SU-DHL-6 (cell line): ENCODE results near the gene MED15.

ENCODE experiments used
- H2AFZ ChIP-seq: fragments of 200-600 bp; sonication (generic); 2 replicates; pipeline ENCODE4 v1.6.1; 2014; ENCODE audit warnings: low read depth, mild to moderate bottlenecking, moderate library complexity, mixed read lengths, antibody characterized with exemption, low read length; ENCODE audit not compliant: severe bottlenecking
- H3F3A ChIP-seq: fragments of 200-600 bp; shearing (Covaris generic); 2 replicates; pipeline ENCODE4 v1.6.0; 2016; ENCODE audit warnings: antibody characterized with exemption, mild to moderate bottlenecking; ENCODE audit not compliant: insufficient read depth
- H3K27ac ChIP-seq: fragments of 200-600 bp; sonication (generic); 2 replicates; pipeline ENCODE4 v1.5.1; 2016; ENCODE audit warnings: low read depth, mild to moderate bottlenecking, low read length, moderate library complexity, mixed read lengths
- H3K27me3 ChIP-seq: fragments of 200-600 bp; sonication (generic), shearing (Covaris generic); 2 replicates; pipeline ENCODE4 v1.6.0; 2014; ENCODE audit warnings: mild to moderate bottlenecking, low read length
- H3K36me3 ChIP-seq: fragments of 200-600 bp; sonication (generic); 2 replicates; pipeline ENCODE4 v1.6.1; 2014; ENCODE audit warnings: mild to moderate bottlenecking, low read length, mixed read lengths
- H3K4me2 ChIP-seq: fragments of 300-600, 200-600 bp; shearing (Covaris generic), sonication (generic); 2 replicates; pipeline ENCODE4 v1.6.0; 2014; ENCODE audit warnings: low read length, low read depth, mild to moderate bottlenecking; ENCODE audit not compliant: poor library complexity, severe bottlenecking
- H3K4me3 ChIP-seq: fragments of 200-600 bp; sonication (generic); 2 replicates; pipeline ENCODE4 v1.5.1; 2014; ENCODE audit warnings: antibody characterized with exemption, low read length, mild to moderate bottlenecking, mixed read lengths; ENCODE audit not compliant: insufficient read depth, poor library complexity, severe bottlenecking
- H3K79me2 ChIP-seq: fragments of 200-600 bp; sonication (generic); 2 replicates; pipeline ENCODE4 v1.6.1; 2014; ENCODE audit warnings: mild to moderate bottlenecking, low read length, moderate library complexity; ENCODE audit not compliant: insufficient read depth
- H3K9ac ChIP-seq: fragments of 200-600 bp; sonication (generic); 2 replicates; pipeline ENCODE4 v1.7.0; 2014; ENCODE audit warnings: mild to moderate bottlenecking, low read length
- H3K9me2 ChIP-seq: fragments of 200-600 bp; sonication (generic); replicated peaks from 2 replicates; pipeline ENCODE4 v1.6.1; 2014; ENCODE audit warnings: low read length; ENCODE audit not compliant: insufficient read depth
- H3K9me3 ChIP-seq: fragments of 200-600 bp; sonication (generic); 2 replicates; pipeline ENCODE4 v1.6.1; 2014; ENCODE audit warnings: low read length, mixed read lengths; ENCODE audit not compliant: insufficient read depth
- H4K20me1 ChIP-seq: fragments of 200-600 bp; sonication (generic); 2 replicates; pipeline ENCODE4 v1.6.1; 2014; ENCODE audit warnings: low read depth, mild to moderate bottlenecking, antibody characterized with exemption, low read length, moderate library complexity, mixed read lengths
- EZH2phosphoT487 ChIP-seq: fragments of 200-600 bp; sonication (generic), shearing (Covaris generic); conservative IDR thresholded peaks from 2 replicates; pipeline ENCODE4 v1.6.1; 2018; ENCODE audit warnings: mild to moderate bottlenecking, antibody characterized with exemption, low read length, moderate library complexity, mixed read lengths
- TF ChIP-seq, protein P1 (sequence below): fragments of 200-600 bp; sonication (generic); IDR thresholded peaks from one replicate; pipeline ENCODE4 v1.5.1; 2017; ENCODE audit warnings: antibody characterized with exemption, mild to moderate bottlenecking, low read length, moderate library complexity; ENCODE audit not compliant: insufficient read depth, poor library complexity, severe bottlenecking

Gene MED15

DNA sequence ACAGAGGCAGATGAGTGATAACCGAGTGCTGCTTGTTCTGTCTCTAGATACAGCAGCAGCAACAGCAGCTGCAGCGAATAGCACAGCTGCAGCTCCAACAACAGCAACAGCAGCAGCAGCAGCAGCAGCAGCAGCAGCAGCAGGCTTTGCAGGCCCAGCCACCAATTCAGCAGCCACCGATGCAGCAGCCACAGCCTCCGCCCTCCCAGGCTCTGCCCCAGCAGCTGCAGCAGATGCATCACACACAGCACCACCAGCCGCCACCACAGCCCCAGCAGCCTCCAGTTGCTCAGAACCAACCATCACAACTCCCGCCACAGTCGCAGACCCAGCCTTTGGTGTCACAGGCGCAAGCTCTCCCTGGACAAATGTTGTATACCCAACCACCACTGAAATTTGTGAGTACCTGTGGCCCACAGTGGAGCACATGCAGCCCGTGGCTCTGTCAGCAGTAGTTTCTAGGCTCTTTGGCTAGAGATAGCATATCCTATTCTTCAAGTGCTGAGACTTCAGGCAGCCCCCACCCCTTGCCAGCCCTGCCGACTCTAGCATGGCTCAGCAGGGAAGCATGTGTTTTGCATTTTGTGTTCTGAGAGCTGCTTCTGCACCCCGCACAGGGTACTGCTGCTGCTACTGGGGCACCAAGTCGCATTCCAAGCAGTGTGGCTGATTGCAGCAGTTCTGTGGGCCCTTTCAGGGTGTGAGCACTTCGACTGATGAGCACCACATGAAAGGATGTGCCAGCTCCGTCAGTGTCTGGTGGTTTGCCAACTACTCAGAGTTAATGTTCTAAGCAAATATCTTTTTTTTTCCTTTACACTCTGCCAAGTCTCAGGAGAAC is 59.2 kb downstream of the MED15 start:
- Histone ChIP-seq H3K9ac (no peak overlapping the region), H2AFZ (no peak overlapping the region), H4K20me1 (no peaks in the 10 kb centered on the region), H3K27me3 (no peaks in the 10 kb centered on the region), H3K9me2 (no peaks in the 10 kb centered on the region), H3K4me2 (no peak overlapping the region), H3K9me3 (no peaks in the 10 kb centered on the region), H3F3A (no peaks in the 10 kb centered on the region), H3K36me3 (no peaks in the 10 kb centered on the region), H3K27ac (no peak overlapping the region), H3K4me3 (no peak overlapping the region), H3K79me2 (no peaks in the 10 kb centered on the region)
- TF ChIP-seq EZH2phosphoT487: no peak
- TF ChIP-seq, protein P1, sequence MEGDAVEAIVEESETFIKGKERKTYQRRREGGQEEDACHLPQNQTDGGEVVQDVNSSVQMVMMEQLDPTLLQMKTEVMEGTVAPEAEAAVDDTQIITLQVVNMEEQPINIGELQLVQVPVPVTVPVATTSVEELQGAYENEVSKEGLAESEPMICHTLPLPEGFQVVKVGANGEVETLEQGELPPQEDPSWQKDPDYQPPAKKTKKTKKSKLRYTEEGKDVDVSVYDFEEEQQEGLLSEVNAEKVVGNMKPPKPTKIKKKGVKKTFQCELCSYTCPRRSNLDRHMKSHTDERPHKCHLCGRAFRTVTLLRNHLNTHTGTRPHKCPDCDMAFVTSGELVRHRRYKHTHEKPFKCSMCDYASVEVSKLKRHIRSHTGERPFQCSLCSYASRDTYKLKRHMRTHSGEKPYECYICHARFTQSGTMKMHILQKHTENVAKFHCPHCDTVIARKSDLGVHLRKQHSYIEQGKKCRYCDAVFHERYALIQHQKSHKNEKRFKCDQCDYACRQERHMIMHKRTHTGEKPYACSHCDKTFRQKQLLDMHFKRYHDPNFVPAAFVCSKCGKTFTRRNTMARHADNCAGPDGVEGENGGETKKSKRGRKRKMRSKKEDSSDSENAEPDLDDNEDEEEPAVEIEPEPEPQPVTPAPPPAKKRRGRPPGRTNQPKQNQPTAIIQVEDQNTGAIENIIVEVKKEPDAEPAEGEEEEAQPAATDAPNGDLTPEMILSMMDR: no peak

DNA sequence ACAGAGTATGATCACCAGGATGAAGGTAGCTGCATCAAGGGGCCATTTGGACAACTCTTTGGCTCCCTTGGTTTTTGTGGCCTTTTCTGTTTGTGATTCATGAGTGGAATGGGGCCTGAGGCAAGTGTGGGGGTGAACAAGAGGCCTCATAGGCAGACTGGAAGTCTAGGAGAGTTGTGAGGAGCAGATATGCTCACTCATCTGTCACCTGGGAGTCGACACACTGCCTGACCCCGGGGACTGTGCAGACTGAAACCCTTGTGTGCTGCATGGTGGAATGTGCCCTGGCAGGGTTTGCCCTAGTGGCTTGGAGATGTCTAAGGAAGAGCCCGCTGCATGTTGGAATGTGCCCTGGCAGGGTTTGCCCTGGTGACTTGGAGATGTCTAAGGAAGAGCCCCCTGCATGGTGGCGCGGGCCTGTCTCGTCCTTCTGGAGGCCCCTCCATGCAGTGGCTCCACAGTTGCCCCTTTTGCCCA is 60.0 kb downstream of the MED15 start:
- Histone ChIP-seq H3K9me3 (no peaks in the 10 kb centered on the region), H4K20me1 (no peaks in the 10 kb centered on the region), H3K79me2 (no peaks in the 10 kb centered on the region), H3F3A (no peaks in the 10 kb centered on the region), H3K36me3 (no peaks in the 10 kb centered on the region), H2AFZ (no peak overlapping the region), H3K4me3 (no peak overlapping the region), H3K9ac (no peak overlapping the region), H3K9me2 (no peaks in the 10 kb centered on the region), H3K27ac (no peak overlapping the region), H3K27me3 (no peaks in the 10 kb centered on the region), H3K4me2 (no peak overlapping the region)
- TF ChIP-seq, protein P1: no peak
- no peak for TF ChIP-seq EZH2phosphoT487

DNA sequence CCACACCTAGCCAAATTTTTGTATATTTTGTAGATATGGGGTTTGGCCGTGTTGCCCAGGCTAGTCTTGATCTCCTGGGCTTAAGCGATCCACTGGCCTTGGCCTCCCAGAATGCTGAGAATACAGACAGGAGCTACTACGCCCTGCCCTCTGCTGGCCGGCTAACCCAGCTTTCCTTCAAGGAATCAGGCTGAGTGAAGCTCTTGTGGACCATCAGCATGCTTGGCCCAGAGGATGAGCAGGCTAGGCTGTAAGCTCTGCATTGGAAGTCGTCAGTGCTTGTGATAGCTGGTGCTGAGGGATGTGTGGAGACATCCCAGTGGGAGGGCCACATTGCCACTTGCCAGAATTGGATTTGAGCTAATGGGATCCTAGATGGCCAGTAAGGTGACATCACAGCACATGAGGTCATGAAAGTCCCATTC is 60.6 kb downstream of the MED15 start:
- H3K36me3 ChIP-seq: no peaks in the 10 kb centered on the region
- no peak overlapping the region for H3K4me2 ChIP-seq
- no peaks in the 10 kb centered on the region for H3K79me2 ChIP-seq
- H3K9me3 ChIP-seq: no peaks in the 10 kb centered on the region
- H3K4me3 ChIP-seq: no peak overlapping the region
- H3K27ac ChIP-seq: no peak overlapping the region
- H3F3A ChIP-seq: no peaks in the 10 kb centered on the region
- H2AFZ ChIP-seq: no peak overlapping the region
- no peaks in the 10 kb centered on the region for H3K27me3 ChIP-seq
- H4K20me1 ChIP-seq: no peaks in the 10 kb centered on the region
- TF ChIP-seq EZH2phosphoT487: no peak
- TF ChIP-seq, protein P1: no peak
- no peak overlapping the region for H3K9ac ChIP-seq
- H3K9me2 ChIP-seq: no peaks in the 10 kb centered on the region
